Gastroesophageal sphincter (tissue), 4 donors: Measurements from ENCODE around the gene YJU2. TPM values are rescaled to one million over a fixed set of nuclear protein-coding genes. Genes with fewer than 3 reads are reported as not detected.
"Not testable (repeated sequence)": the region's sequence is repeated elsewhere in the genome, so short reads cannot be mapped to it uniquely, and the experiment has no call there.

Experiments
- ATAC-seq: fragments of 150-250 bp; one replicate; pipeline ENCODE4 v1.9.1; 2016; ENCODE audit warnings: mild to moderate bottlenecking, moderate library complexity
- H3K27ac ChIP-seq, 4 donors: fragments of 200-600 bp; sonication (generic) in 3 of 4; 1 replicate in 3 of 4; 2 replicates in 1 of 4; pipeline ENCODE4 v1.5.1; 2016 to 2019
- H3K27me3 ChIP-seq: fragments of 200-600 bp; sonication (generic); one replicate; pipeline ENCODE4 v1.5.1; 2019
- H3K36me3 ChIP-seq, 2 donors: fragments of 200-600 bp; sonication (generic); one replicate each; pipeline ENCODE4 v1.5.1; 2019; ENCODE audit warnings: control low read depth in 1 of 2
- H3K4me1 ChIP-seq, 3 donors: fragments of 200-600 bp; sonication (generic); 1 replicate in 2 of 3; 2 replicates in 1 of 3; pipeline ENCODE4 v1.5.1; 2016 to 2019; ENCODE audit warnings: control low read depth in 2 of 3
- H3K4me3 ChIP-seq, 2 donors: fragments of 200-600 bp; sonication (generic); one replicate each; pipeline ENCODE4 v1.5.1; 2019; ENCODE audit warnings: mild to moderate bottlenecking in 1 of 2, moderate library complexity in 1 of 2
- H3K9me3 ChIP-seq, 3 donors: fragments of 200-600 bp; sonication (generic); one replicate each; pipeline ENCODE4 v1.5.1; 2017 to 2019; ENCODE audit warnings: control low read depth in 2 of 3
- CTCF ChIP-seq, 4 experiments: fragments of 200-600 bp in 2 of 4; fragments of 450-650 bp in 2 of 4; sonication (generic) in 1 of 4; IDR thresholded peaks; one replicate each; pipeline ENCODE4 v1.5.1; 2017 to 2019; ENCODE audit warnings: antibody characterized with exemption in 4 of 4, mild to moderate bottlenecking in 2 of 4, moderate library complexity in 2 of 4
- EP300 ChIP-seq: sonication (generic); formaldehyde crosslinking; IDR thresholded peaks from one replicate; pipeline ENCODE4 v1.6.1; 2017; ENCODE audit warnings: antibody characterized with exemption, mild to moderate bottlenecking
- POLR2A ChIP-seq, 2 donors: fragments of 450-650 bp; IDR thresholded peaks; one replicate each; pipeline ENCODE4 v1.6.1; 2017; ENCODE audit warnings: antibody characterized with exemption in 2 of 2, mild to moderate bottlenecking in 2 of 2, moderate library complexity in 1 of 2
- POLR2AphosphoS5 ChIP-seq: sonication (generic); formaldehyde crosslinking; IDR thresholded peaks from one replicate; pipeline ENCODE4 v1.6.1; 2017; ENCODE audit warnings: antibody characterized with exemption
- WGBS, 2 donors: methylation state at CpG; one replicate each; pipeline ENCODE4 v1.1.5; 2018; ENCODE audit warnings: low coverage in 1 of 2; 5-methylcytosine and 5-hydroxymethylcytosine counted together
- total RNA-seq, 4 donors: library from RNA; depleted of rRNA; stranded (reverse); fragments of >200 nt; gene quantifications; one replicate each; pipeline ENCODE4 v1.1.0, GENCODE V29; 2016

The YJU2 gene
- total RNA-seq, 4 donors from 2014 or later, result 20.0 to 24.6 (median 21.6) TPM

- 38 to 46% methylated on average over 7 to 15 of the region's 21 CpGs for whole genome bisulfite sequencing, 2 donors
- ATAC-seq, result no peak
- no peaks in the 10 kb centered on the region for H3K4me1 ChIP-seq
Measured at GRCh38 chr19:4234142-4234861, 12.6 kb upstream of the YJU2 start.

DNA sequence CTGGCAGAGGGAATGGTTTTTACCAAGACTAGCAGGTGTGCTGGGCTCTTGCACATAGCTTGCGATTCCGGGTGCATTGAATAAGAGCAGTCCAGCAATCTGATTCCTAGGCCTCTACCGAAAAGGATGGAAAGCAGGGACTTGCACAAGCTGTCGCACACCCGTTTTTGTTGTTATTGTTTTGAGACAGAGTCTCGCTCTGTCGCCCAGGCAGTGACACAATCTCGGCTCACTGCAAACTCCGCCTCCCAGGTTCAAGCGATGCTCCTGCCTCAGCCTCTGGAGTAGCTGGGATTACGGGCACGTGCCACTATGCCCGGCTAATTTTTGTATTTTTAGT lies 12.0 kb upstream of the YJU2 start:
- no peak for ATAC-seq
- TF ChIP-seq EP300, result no peak
- TF ChIP-seq POLR2AphosphoS5, result no peak
- no peak overlapping the region for H3K27ac ChIP-seq
- H3K9me3 ChIP-seq, result no peaks in the 10 kb centered on the region
- no peaks in the 10 kb centered on the region for H3K4me1 ChIP-seq
- no peak overlapping the region for H3K4me3 ChIP-seq
- peaks cover 95% of the 10 kb centered on the region for H3K27me3 ChIP-seq
- 20% methylated on average over 1 of the region's 13 CpGs; no CpG with 5 or more reads in 1 of the 2 donors for WGBS, 2 donors
- H3K36me3 ChIP-seq, result no peaks in the 10 kb centered on the region

More at GRCh38 chr19:4234142-4234861, 12.6 kb upstream of the YJU2 start:
- no peak overlapping the region for H3K4me3 ChIP-seq
- no peaks in the 10 kb centered on the region for H3K9me3 ChIP-seq
- no peak overlapping the region for H3K27ac ChIP-seq
- H3K27me3 ChIP-seq, result peaks cover 95% of the 10 kb centered on the region
- TF ChIP-seq POLR2AphosphoS5, result no peak
- no peak for TF ChIP-seq POLR2A (IDR thresholded peaks at IDR 0.05)
- TF ChIP-seq CTCF (IDR thresholded peaks at IDR 0.05), result no peak
- no peak for TF ChIP-seq EP300
- no peaks in the 10 kb centered on the region for H3K36me3 ChIP-seq

DNA sequence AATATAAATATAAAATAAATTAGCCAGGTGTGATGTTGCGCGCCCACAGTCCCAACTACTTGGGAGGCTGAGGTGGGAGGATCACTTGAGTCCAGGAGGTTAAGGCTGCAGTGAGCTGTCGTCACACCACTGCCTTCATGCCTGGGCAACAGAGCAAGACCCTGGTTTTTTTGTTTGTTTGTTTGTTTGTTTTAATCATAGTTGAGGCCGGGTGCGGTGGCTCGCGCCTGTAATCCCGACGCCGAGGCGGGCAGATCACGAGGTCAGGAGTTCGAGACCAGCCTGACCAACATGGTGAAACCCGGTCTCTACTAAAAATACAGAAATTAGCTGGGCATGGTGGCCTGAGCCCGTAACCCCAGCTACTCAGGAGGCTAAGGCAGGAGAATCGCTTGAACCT lies 9.4 kb upstream of the YJU2 start:
- H3K4me3 ChIP-seq, ATAC-seq: not testable (repeated sequence)
- H3K9me3 ChIP-seq, result peaks cover 0 to 16% (median 0%) of the 10 kb centered on the region in 3 donors

GRCh38 chr19:4238831-4239230 lies 8.0 kb upstream of the YJU2 start:
- peaks cover 0 to 16% (median 0%) of the 10 kb centered on the region in 3 donors for H3K9me3 ChIP-seq
- no peak overlapping the region for H3K4me3 ChIP-seq
- H3K27me3 ChIP-seq, result peaks cover 77% of the 10 kb centered on the region
- H3K36me3 ChIP-seq, result no peaks in the 10 kb centered on the region
- no peak for TF ChIP-seq POLR2AphosphoS5
- no peak for TF ChIP-seq CTCF (IDR thresholded peaks at IDR 0.05)
- TF ChIP-seq POLR2A (IDR thresholded peaks at IDR 0.05), result no peak
- TF ChIP-seq EP300, result no peak
- no peaks in the 10 kb centered on the region for H3K4me1 ChIP-seq
- ATAC-seq, result no peak
- WGBS, 2 donors, result 89 to 92% methylated on average over 2 to 4 of the region's 4 CpGs
- no peak overlapping the region for H3K27ac ChIP-seq

More for the DNA sequence above, 9.4 kb upstream of the YJU2 start:
- WGBS, 2 donors, result 68 to 84% methylated on average over 4 to 7 of the region's 16 CpGs
- H3K36me3 ChIP-seq, H3K27ac ChIP-seq, H3K4me1 ChIP-seq: not testable (repeated sequence)
- peaks cover 90% of the 10 kb centered on the region for H3K27me3 ChIP-seq

- H3K36me3 ChIP-seq, result no peaks in the 10 kb centered on the region
- peaks cover 0 to 16% (median 0%) of the 10 kb centered on the region in 3 donors for H3K9me3 ChIP-seq
- ATAC-seq, result no peak
- WGBS, 2 donors, result 70 to 81% methylated on average over 5 of the region's 5 CpGs
- H3K27me3 ChIP-seq, result peaks cover 48% of the 10 kb centered on the region
- peaks cover 0 to 9% (median 0%) of the 10 kb centered on the region in 3 donors for H3K4me1 ChIP-seq
- H3K4me3 ChIP-seq, result no peak overlapping the region
- TF ChIP-seq EP300 (no peak), CTCF (IDR thresholded peaks at IDR 0.05) (no peak), POLR2AphosphoS5 (no peak), POLR2A (IDR thresholded peaks at IDR 0.05) (no peak)
- no peak overlapping the region for H3K27ac ChIP-seq
Measured at GRCh38 chr19:4241824-4242430, 5.0 kb upstream of the YJU2 start.

DNA sequence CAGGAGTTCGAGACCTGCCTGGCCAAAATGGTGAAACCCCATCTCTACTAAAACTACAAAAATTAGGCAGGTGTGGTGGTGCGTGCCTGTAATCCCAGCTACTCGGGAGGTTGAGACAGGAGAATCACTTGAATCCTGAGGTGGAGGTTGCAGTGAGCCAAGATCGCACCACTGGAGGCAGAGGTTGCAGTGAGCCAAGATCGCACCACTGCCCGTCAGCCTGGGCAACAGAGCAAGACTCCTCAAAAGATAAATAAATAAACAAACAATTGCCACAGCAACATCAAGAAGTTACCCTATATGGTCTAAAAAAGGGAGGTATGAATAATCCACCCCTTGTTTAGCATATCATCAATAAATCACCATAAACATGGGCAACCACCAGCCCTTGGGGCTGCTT lies 942 bp upstream of the YJU2 start:
- H3K4me3 ChIP-seq, ATAC-seq: not testable (repeated sequence)
- Histone ChIP-seq H3K27me3 (peaks cover 12% of the 10 kb centered on the region), H3K4me1 (peaks cover 0 to 20% (median 0%) of the 10 kb centered on the region in 3 donors), H3K9me3 (peaks cover 0 to 16% (median 0%) of the 10 kb centered on the region in 3 donors), H3K27ac (peak overlapping the region in 1 of 4 donors; percentile 96), H3K36me3 (peaks cover 0 to 25% of the 10 kb centered on the region in 2 donors)
- WGBS, 2 donors, result 97% methylated on average over 4 of the region's 6 CpGs; no CpG with 5 or more reads in 1 of the 2 donors
